CD4-positive, alpha-beta T cell treated with Interferon alpha-2 for 1 hour (primary cell): ENCODE results near the gene RADIL.

Experiments used
- DNase-seq, 2 donors: peaks; one replicate each; pipeline ENCODE4 v3.0.0-alpha.2; 2020 to 2022

The RADIL gene

GRCh38 chr7:4831723-4832495, 51.6 kb downstream of the RADIL start:
- no peak for DNase-seq

DNA sequence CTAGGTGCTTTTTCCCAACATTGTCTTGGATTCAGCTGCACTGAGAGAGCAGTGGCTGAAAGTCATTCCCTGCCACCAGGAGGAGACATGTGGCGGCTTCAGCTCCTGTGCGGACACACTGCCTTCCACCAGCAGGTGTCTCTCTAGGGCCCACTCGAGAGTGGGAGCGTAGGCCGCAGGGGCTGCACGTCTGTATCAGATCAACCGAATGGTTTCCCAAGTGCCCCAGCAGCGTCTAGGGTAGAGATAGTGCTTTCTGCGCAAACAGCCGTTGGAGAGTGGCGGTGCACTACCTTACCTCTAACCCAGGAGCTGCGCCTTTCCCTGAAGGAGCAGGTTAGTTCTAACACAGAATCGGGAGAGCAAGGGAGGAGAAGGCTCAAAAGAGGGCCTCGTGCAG, 53.3 kb downstream of the RADIL start:
- DNase-seq, result peak; percentile 55 to 58

DNA sequence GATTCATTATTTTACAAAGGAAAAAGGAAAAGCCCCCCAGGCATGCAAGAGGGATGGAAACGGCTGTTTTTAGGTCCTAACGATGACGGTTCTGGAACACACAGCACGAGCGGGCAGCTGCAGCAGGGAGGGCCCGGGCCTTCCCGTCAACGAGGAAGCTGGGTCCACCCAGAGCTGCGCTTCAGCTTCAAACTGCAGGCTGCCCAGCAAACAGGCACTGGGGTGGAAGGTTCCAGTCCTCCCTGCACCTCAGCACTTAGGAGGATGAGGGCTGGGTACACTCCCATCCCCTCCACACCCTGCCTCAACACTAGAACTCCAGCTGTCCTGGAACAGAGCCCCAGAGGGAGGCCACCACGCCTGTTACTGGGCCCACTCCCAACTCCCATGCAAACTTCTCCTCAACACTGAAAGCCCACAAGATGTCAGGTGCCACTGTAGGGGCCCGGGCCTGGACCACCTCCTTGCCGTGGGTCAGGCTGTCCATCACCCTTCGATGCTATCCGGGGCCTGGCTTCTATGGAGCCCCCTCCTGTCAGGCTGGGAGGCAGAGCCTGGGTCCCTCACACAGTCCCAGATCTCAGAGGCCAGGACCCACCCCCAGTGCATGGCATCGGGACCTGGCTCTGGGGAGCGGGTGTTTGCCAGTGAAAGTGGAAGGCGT, 54.7 kb downstream of the RADIL start:
- no peak for DNase-seq

GRCh38 chr7:4825081-4825480, 58.4 kb downstream of the RADIL start:
- DNase-seq, result no peak

GRCh38 chr7:4824120-4824775, 59.3 kb downstream of the RADIL start:
- no peak for DNase-seq

GRCh38 chr7:4823441-4824119, 59.9 kb downstream of the RADIL start:
- DNase-seq, result no peak

DNA sequence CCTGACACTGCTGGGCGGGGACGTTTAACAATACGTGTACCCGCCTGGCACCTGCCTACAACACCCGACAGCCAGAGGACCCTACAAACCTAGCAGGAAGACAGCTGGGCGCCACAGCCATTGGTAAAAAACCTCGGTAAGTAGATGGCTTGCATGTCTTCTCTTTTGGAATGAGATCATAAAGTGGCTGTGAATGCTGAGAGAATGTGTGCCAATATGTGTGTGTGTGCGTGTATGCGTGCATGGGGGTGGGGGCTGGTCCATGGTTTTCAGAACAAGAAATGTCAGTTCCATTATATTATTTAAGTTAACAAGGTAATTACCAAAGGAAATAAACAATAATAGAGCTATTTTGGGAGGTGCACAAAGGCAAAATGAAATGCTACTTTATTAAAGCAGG, 60.8 kb downstream of the RADIL start:
- DNase-seq, result no peak

DNA sequence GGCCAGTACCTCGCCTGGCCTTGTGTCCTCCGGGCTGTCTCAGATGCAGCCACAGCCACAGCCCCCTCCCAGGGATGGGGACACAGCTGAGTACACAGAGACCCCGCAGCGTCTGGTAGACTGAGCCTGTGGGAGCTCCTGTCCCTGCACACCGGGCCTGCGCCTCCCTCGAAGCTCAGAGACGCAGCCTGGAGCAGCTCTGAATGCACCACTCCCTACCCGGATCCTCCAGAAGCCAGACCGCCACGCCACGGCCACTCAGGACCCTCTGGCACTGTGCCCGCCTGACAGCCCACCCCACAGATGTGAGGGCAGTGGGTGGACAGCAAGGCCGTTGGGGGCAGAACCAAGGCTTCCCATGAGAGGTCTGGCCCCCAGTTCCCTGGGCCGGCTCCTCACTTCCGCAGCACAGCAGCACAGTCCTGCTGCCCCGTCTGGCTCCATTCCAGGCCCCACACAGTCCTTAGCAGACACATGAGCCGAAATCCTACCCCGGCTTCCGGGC, 62.5 kb downstream of the RADIL start:
- DNase-seq, result no peak

GRCh38 chr7:4820405-4820966, 63.0 kb downstream of the RADIL start:
- no peak for DNase-seq

GRCh38 chr7:4819560-4820404, 63.7 kb downstream of the RADIL start:
- no peak for DNase-seq

GRCh38 chr7:4818000-4818794, 65.3 kb downstream of the RADIL start:
- no peak for DNase-seq

DNA sequence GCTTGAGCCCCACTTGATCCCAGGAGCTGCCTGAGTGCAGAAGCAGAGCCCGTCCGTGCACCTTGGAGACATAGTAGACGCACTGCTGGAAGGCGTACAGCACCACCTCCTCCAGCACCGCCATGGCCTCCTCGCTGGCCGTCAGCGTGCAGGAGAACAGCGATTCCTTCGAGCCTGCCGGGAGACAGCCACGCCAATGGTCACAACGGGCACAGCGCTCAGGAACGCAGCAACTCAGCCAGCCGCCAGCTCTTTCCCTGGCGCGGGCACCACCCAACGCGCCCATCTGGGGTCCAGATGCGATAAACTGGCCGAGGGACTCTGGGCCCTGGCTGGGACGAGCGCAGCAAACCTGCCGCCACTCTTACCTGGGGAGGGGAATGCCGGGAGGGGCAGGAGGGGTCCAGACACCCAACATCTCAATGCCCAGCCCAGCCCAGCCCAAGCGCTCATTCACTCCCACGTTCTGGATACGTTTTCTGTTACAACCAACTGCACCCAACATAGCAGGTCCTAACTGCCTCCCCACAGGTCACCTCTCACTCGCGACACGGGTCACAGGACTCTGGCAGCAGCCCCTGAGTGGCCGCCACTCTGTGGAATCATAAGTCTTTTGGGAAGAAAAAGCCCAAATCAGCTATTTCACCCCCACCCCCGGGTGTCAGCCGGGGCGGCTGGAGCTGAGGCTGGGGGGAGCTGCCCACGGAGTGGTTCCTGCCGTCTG, 66.2 kb downstream of the RADIL start:
- DNase-seq, result no peak

DNA sequence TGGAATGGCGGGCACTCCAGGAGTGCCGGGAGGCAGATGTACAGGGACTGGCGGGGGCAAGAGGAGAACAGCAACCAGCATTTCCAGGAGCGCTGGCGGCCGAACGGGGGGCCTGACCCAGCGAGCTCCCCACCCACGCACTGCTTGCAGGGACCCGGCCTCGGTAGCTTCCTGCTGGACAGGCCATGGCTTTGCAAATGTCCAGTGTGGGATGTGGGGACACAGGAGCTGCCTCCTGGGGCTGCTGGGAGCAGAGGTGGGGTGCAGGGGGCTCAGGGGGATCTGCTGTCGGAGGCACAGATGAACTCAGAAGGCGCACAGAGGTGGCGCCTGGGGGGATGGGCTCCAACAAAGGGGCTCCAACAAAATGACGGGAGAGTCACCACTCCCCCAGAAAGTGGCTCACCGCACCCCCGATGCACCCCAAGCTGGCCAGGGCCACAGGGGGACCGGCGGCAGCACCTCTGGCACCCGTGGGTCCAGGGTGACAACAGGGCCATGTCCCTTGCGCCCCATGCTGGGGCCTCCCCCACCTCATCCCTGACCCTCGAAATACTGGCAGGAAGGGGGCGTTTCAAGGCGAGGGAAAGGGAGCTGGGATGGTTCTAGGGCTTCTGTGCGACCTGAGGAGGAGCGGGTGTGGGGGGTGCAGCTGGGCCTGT, 67.0 kb downstream of the RADIL start:
- no peak for DNase-seq

GRCh38 chr7:4815609-4816418, 67.7 kb downstream of the RADIL start:
- DNase-seq, result no peak

DNA sequence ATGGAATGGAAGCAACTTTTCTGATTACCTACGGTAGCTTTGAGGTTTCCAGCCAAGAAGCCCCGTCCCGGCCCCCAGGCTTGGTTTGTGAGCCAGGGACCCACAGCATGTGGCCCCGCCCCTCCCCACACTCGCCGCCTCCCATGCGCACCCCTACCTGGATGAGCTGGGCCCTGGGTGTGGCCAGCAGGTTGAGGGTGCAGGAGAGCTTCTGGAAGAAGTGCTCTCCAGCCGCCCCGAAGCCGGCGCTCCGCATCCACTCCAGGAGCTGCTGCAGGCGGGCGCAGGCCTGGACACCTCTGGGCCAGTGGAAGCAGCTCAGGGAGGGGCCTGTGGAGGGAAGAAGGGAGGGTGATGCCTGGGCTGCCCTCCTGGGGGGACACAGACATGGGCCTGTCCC, 68.4 kb downstream of the RADIL start:
- no peak for DNase-seq

GRCh38 chr7:4814433-4814832, 69.1 kb downstream of the RADIL start:
- DNase-seq, result no peak

- no peak for DNase-seq
These were observed 73.8 kb downstream of the RADIL start for GRCh38 chr7:4809666-4810065.

GRCh38 chr7:4809091-4809591, 74.4 kb downstream of the RADIL start:
- DNase-seq, result peak; percentile 21 to 31

GRCh38 chr7:4808565-4808964, 75.0 kb downstream of the RADIL start:
- no peak for DNase-seq
